Measurements from ENCODE around the gene LBHD2. TPM values are rescaled to one million over a fixed set of nuclear protein-coding genes. Genes with fewer than 3 reads are reported as not detected.

LBHD2 gene
- total RNA-seq, 2 donors from 2014 or later: not detected

DNA sequence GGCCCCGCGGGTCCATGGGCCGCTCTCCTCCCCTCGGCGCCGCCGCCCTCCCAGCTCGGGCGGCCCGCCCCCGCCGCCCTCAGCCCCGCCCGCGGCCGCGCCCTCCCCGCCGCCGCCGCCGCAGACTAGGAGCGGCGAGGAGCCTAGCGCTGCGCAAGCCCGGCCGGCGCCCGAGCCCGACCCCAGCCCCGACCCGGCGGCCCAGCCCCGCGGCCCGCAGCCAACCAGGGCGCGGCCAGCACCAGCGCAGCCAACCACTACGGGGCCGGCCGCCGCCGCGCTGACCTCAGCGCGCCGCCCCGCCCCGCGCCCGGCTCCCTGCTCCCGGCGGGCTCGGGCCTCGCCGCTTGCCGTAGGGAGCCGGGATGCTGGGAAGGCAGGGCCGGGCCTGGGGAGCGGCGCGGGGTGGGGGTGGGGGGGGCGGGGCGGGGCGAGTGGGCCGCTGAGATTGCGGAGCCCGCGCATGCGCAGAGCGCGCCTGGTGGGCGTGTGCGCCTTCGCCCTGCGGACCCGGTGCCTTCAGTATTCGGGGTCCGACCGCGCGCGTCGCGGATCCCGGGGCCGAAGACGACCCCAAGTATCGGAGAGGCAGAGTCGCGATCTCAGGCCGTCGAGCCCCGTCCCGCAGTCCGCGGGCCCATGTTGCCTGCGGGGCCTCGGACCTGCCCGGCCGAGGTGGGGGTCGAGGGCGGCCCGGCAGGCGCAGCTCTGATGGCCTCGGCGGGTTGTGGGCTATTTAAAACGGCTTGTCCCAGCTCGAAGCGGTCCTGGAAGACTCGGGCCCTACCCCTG lies 26.4 kb upstream of the LBHD2 start, which contains the start of gene CDC42BPB:
TSS of gene CDC42BPB (minus strand) at position 178 of the 792 bp plus-strand sequence. CDS start 376 bp downstream, outside the sequence.
- peak within 1 kb of the TSS; percentile 38 for H3K9ac ChIP-seq (ENCODE audit: extremely low read depth, low read length, poor library complexity, severe bottlenecking)
- TF ChIP-seq, protein P1, sequence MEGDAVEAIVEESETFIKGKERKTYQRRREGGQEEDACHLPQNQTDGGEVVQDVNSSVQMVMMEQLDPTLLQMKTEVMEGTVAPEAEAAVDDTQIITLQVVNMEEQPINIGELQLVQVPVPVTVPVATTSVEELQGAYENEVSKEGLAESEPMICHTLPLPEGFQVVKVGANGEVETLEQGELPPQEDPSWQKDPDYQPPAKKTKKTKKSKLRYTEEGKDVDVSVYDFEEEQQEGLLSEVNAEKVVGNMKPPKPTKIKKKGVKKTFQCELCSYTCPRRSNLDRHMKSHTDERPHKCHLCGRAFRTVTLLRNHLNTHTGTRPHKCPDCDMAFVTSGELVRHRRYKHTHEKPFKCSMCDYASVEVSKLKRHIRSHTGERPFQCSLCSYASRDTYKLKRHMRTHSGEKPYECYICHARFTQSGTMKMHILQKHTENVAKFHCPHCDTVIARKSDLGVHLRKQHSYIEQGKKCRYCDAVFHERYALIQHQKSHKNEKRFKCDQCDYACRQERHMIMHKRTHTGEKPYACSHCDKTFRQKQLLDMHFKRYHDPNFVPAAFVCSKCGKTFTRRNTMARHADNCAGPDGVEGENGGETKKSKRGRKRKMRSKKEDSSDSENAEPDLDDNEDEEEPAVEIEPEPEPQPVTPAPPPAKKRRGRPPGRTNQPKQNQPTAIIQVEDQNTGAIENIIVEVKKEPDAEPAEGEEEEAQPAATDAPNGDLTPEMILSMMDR (conservative IDR thresholded peaks at IDR 0.05): no peak
- H3K36me3 Mint-ChIP-seq (ENCODE audit: low read depth): peaks cover 6% of the 10 kb centered on the region
- no peaks in the 10 kb centered on the region for H3K9me3 Mint-ChIP-seq
- peak within 1 kb of the TSS; percentile 77 for H3K27ac Mint-ChIP-seq
- H3K9me3 ChIP-seq (ENCODE audit: control insufficient read depth, low read length): no peaks in the 10 kb centered on the region
- WGBS, 2 experiments (ENCODE audit: insufficient coverage in 1 of 2, insufficient read length in 1 of 2): 0 to 1% methylated on average over 16 to 96 of the region's 113 CpGs
- peaks cover 23% of the 10 kb centered on the region for H3K4me1 Mint-ChIP-seq
- H3K4me3 ChIP-seq (ENCODE audit: low read length): peak within 1 kb of the TSS; percentile 88
- no peaks in the 10 kb centered on the region for H3K27me3 ChIP-seq (ENCODE audit: control insufficient read depth, insufficient read depth, low read length, poor library complexity, severe bottlenecking)
- peaks cover 12% of the 10 kb centered on the region for H3K36me3 ChIP-seq (ENCODE audit: control insufficient read depth, insufficient read depth, low read length)
- H3K4me1 ChIP-seq (ENCODE audit: control insufficient read depth, insufficient read depth, low read length): peaks cover 7% of the 10 kb centered on the region
- DNase-seq: peak; percentile 95
- H3K4me3 Mint-ChIP-seq: peak within 1 kb of the TSS; percentile 84
- peak within 1 kb of the TSS; percentile 68 for H3K27ac ChIP-seq (ENCODE audit: low read depth, low read length)
- H3K27me3 Mint-ChIP-seq (ENCODE audit: insufficient read depth): peaks cover 3% of the 10 kb centered on the region

DNA sequence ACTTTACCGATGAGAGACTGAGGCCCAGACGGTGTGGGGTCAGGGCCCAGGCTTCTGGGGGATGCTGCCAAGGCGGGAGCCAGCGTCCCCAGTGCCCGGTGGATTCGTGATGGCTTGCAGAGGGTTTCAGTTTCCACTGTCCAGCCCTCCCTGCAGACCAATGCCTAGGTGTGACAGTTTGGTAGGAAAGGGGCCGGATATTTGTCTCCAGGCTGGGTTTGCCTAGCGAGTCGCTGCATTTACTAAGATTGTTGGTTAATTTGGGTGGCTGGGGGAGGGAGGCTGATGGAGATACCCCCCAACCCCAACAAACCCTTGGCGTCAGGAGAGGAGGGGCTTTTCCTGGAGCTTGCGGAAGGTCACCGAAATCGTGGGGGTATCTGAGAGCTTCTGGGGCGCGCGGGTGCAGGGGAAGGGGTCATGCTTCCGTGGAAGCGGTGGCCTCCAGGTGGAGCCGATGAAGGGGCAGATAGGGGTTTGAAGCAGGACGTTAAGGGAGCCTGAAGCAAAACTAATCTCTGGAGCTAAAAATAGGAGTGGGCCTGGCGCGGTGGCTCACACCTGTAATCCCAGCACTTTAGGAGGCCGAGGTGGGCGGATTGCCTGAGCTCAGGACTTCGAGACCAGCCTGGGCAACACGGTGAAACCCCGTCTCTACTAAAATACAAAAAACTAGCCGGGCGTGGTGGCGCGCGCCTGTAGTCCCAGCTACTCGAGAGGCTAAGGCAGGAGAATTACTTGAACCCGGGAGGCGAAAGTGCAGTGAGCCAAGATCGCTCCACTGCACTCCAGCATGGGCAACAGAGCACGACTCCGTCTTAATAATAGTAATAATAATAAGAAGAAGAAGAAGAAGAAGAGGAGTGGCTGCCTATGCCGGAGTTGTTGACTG lies 25.6 kb upstream of the LBHD2 start:
- peaks cover 5% of the 10 kb centered on the region for H3K36me3 Mint-ChIP-seq (ENCODE audit: low read depth)
- no peak for DNase-seq
- Histone ChIP-seq H3K9ac (ENCODE audit: extremely low read depth, low read length, poor library complexity, severe bottlenecking) (peak overlapping the region; percentile 33), H3K4me3 (ENCODE audit: low read length) (peak overlapping the region; percentile 88), H3K27ac (ENCODE audit: low read depth, low read length) (no peak overlapping the region), H3K4me1 (ENCODE audit: control insufficient read depth, insufficient read depth, low read length) (peaks cover 7% of the 10 kb centered on the region), H3K36me3 (ENCODE audit: control insufficient read depth, insufficient read depth, low read length) (peaks cover 10% of the 10 kb centered on the region), H3K9me3 (ENCODE audit: control insufficient read depth, low read length) (no peaks in the 10 kb centered on the region), H3K27me3 (ENCODE audit: control insufficient read depth, insufficient read depth, low read length, poor library complexity, severe bottlenecking) (no peaks in the 10 kb centered on the region)
- peaks cover 23% of the 10 kb centered on the region for H3K4me1 Mint-ChIP-seq
- H3K9me3 Mint-ChIP-seq: no peaks in the 10 kb centered on the region
- H3K27ac Mint-ChIP-seq: peak overlapping the region; percentile 65
- H3K4me3 Mint-ChIP-seq: peak overlapping the region; percentile 84
- H3K27me3 Mint-ChIP-seq (ENCODE audit: insufficient read depth): peaks cover 3% of the 10 kb centered on the region
- WGBS, 2 experiments (ENCODE audit: insufficient coverage in 1 of 2, insufficient read length in 1 of 2): 48 to 59% methylated on average over 32 to 39 of the region's 39 CpGs
- TF ChIP-seq, protein P1 (conservative IDR thresholded peaks at IDR 0.05): no peak

DNA sequence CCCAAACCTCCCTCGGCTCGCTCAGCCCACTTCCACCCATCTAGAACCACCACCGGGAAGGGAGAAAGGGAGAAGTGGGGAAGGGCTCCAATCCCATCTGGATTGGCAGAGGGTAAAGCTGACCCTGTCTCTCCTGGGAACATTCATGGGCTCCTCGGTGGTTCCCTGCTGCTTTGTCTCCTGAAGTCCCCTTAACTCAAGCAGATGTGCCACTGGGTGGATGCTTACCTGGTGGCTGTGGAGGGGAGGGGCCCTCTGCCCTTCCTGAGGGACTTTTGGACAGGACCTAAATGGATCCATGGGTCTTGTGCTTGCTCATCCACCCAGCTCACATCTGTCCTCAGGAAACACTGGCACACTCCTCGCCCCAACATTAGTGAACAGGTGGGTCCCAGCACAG lies 24.5 kb upstream of the LBHD2 start:
- 87 to 92% methylated on average over 2 to 3 of the region's 5 CpGs for WGBS, 2 experiments (ENCODE audit: insufficient coverage in 1 of 2, insufficient read length in 1 of 2)
- Mint-ChIP-seq H3K4me3 (peak overlapping the region; percentile 84), H3K4me1 (peaks cover 23% of the 10 kb centered on the region), H3K27ac (no peak overlapping the region), H3K9me3 (no peaks in the 10 kb centered on the region), H3K27me3 (ENCODE audit: insufficient read depth) (peaks cover 3% of the 10 kb centered on the region), H3K36me3 (ENCODE audit: low read depth) (peaks cover 4% of the 10 kb centered on the region)
- H3K27ac ChIP-seq (ENCODE audit: low read depth, low read length): no peak overlapping the region
- no peaks in the 10 kb centered on the region for H3K9me3 ChIP-seq (ENCODE audit: control insufficient read depth, low read length)
- no peak for DNase-seq
- H3K9ac ChIP-seq (ENCODE audit: extremely low read depth, low read length, poor library complexity, severe bottlenecking): no peak overlapping the region
- peak overlapping the region; percentile 88 for H3K4me3 ChIP-seq (ENCODE audit: low read length)
- peaks cover 7% of the 10 kb centered on the region for H3K4me1 ChIP-seq (ENCODE audit: control insufficient read depth, insufficient read depth, low read length)
- H3K27me3 ChIP-seq (ENCODE audit: control insufficient read depth, insufficient read depth, low read length, poor library complexity, severe bottlenecking): no peaks in the 10 kb centered on the region
- peaks cover 5% of the 10 kb centered on the region for H3K36me3 ChIP-seq (ENCODE audit: control insufficient read depth, insufficient read depth, low read length)
- TF ChIP-seq, protein P1 (conservative IDR thresholded peaks at IDR 0.05): no peak

Data from endodermal cell (in vitro differentiated cells).